Activated CD8-positive, alpha-beta memory T cell treated with anti-CD3 and anti-CD28 coated beads, Interleukin-2, amount 50 U/mL, for 1 hour (primary cell): ENCODE measurements around the gene TEX53.

Source experiments
- DNase-seq: peaks from one replicate; pipeline ENCODE4 v3.0.0-alpha.2; 2020; ENCODE audit errors: extremely low read depth

Gene TEX53

DNA sequence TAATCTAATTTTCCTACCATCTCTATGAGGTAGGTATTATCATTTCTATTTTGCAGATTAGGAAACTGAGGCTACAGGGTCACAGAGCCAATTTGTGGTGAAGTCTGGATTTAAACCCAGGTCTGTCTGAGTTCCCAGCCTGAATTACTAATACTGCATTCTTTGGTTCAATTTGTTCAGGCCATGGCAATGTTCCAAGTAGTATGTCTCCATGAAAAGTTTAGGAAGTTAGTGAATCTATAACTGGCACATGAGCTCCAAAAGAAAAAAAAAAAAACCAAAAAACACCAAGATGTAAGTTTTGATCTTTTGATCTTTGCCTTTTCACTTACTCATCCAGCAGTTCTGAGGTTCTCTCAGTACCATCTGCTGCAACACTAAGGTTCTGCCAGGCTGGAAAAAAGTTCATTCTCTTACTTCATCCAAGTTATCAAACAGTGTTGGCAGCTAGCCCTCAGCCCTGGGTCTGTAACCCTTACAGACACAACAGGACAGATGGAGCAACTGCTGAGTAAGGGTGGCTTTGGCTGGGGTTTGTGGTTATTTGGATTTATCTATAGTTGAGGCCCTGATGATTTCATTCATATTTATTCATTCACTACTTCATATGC is 50.9 kb downstream of the TEX53 start:
- no peak for DNase-seq
